ENCODE data around the gene TMEM179B.

DNA sequence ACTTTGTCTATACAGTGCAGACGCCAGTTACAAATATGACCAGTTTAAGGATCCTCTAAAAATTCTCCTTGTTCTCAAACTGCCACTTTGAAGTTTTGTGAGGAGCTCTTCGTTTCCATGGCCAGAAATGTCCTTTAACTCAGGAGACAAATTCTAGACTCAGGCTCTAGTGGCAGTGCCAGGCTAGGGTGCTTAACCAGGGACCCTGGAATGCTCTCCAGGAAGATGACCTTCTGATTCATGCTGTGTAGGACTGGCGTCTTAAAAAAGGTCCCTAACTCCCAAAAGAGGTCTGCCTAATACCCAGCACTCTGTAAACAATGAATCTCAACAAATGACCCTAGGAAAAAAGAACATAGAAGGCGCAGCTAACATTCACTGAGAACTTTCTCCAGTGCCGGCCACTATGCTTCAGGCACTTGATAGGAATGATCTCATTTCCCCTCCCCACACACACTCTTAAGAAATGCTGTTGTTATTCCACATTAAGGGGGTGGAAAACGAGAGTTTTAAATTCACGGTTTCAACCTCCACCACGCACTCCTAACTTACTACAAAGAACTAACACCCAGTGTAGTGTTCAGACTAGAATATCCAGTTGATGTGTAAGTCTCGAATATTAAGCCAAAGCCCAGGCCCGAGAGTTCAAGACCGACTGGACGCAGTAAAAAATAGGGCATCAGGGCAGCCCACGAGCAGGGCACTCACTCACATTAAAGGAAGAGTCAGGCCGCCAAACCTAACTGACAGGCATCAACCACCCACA lies 17.3 kb downstream of the TMEM179B start:
- TF ChIP-seq, protein P1, sequence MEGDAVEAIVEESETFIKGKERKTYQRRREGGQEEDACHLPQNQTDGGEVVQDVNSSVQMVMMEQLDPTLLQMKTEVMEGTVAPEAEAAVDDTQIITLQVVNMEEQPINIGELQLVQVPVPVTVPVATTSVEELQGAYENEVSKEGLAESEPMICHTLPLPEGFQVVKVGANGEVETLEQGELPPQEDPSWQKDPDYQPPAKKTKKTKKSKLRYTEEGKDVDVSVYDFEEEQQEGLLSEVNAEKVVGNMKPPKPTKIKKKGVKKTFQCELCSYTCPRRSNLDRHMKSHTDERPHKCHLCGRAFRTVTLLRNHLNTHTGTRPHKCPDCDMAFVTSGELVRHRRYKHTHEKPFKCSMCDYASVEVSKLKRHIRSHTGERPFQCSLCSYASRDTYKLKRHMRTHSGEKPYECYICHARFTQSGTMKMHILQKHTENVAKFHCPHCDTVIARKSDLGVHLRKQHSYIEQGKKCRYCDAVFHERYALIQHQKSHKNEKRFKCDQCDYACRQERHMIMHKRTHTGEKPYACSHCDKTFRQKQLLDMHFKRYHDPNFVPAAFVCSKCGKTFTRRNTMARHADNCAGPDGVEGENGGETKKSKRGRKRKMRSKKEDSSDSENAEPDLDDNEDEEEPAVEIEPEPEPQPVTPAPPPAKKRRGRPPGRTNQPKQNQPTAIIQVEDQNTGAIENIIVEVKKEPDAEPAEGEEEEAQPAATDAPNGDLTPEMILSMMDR (IDR thresholded peaks at IDR 0.05; ENCODE audit: insufficient read depth, low read length): no peak
- TF ChIP-seq GABPA (IDR thresholded peaks at IDR 0.05; ENCODE audit: low read depth): no peak

Measured in HL-60 (cell line).